ENCODE results near the gene CA4. TPM values are rescaled to one million over a fixed set of nuclear protein-coding genes. Genes with fewer than 3 reads are reported as not detected.

CA4 gene
- total and polyA plus RNA-seq, 2 of the 8 experiments (the other 6 are each of a cell fraction or from before 2014, with no cell fraction given) = 3.6 to 4.2 TPM

DNA sequence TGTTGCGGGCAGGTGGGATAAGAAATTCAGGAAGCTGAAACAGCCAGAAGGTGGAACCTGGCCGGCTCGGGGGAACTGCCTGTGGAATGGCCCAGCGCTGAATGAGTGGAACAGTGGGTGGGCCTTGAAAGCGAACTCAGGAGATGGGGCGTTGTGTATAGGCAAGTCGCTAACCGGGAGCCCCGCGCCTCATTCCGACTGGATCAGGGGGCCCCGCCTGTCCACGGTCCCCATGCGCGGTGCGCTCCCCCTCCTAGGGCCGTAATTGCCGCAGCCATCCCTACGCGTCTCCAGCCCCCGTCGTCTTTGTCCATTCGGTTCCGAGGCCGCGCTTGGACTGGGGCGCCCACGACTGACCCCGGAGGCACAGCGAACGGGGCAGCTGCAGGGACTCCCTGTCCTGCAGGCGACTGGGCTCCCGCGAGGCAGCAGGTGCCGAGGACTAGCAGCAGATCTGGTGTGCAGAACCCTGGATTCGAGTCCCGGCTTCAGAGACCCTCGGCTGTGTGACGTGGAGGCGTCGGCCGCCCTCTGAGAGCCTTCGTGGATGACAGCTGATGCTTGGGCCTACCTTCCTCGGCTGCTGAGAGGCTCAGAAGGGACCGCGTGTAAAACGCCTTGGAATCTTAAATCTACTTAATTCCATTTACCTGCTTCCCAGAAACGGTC, 10.9 kb upstream of the CA4 start:
- Histone ChIP-seq H2BK120ac (replicated peaks; ENCODE audit: low read depth, low read length) (no peak overlapping the region), H2BK20ac (ENCODE audit: low read length) (no peak overlapping the region), H3K4me2 (ENCODE audit: insufficient read depth in 1 of 2, low read depth in 2 of 2, low read length in 2 of 2) (peak overlapping the region; percentile 73 to 80), H2AFZ (ENCODE audit: low read length) (no peak overlapping the region), H3K27ac (ENCODE audit: low read depth, low read length) (no peak overlapping the region), H3K4ac (replicated peaks; ENCODE audit: insufficient read length, low read depth, low read length) (no peak overlapping the region), H2BK12ac (ENCODE audit: low read depth, low read length) (no peak overlapping the region), H4K5ac (ENCODE audit: insufficient read length, low read depth, low read length) (no peak overlapping the region), H3K18ac (ENCODE audit: extremely low read depth, low read length) (no peak overlapping the region), H3K4me3 (ENCODE audit: extremely low read depth in 1 of 4, insufficient read depth in 2 of 4, low read depth in 3 of 4, low read length in 4 of 4) (peak overlapping the region; percentile 17 to 54 (median 22); a peak in 6 of 8 replicates), H4K20me1 (replicated peaks in 1 of 2; ENCODE audit: control insufficient read depth in 1 of 2, insufficient read depth in 2 of 2, low read length in 2 of 2) (peaks cover 2 to 8% of the 10 kb centered on the region in 2 experiments), H3K27me3 (replicated peaks in 1 of 4; ENCODE audit: control insufficient read depth in 3 of 4, extremely low read depth in 1 of 4, insufficient read depth in 3 of 4, low read length in 3 of 4) (peaks cover 45 to 75% (median 68%) of the 10 kb centered on the region in 4 experiments), H3K79me2 (ENCODE audit: control insufficient read depth in 1 of 2, insufficient read depth in 2 of 2, low read length in 2 of 2) (no peaks in the 10 kb centered on the region), H3K23me2 (ENCODE audit: low read depth, low read length) (peaks cover 16% of the 10 kb centered on the region; the same call in 1 of the 2 replicates), H2BK5ac (ENCODE audit: low read depth, low read length) (no peak overlapping the region), H2BK15ac (ENCODE audit: low read length) (no peak overlapping the region), H4K91ac (replicated peaks; ENCODE audit: insufficient read length, low read length) (no peak overlapping the region), H2AK5ac (ENCODE audit: low read depth, low read length) (no peak overlapping the region), H3K9me3 (ENCODE audit: insufficient read depth in 2 of 2, low read depth in 1 of 2, low read length in 1 of 2) (no peaks in the 10 kb centered on the region), H3K23ac (ENCODE audit: insufficient read length) (no peak overlapping the region), H3K36me3 (ENCODE audit: control insufficient read depth in 2 of 4, insufficient read depth in 4 of 4, low read length in 3 of 4) (no peaks in the 10 kb centered on the region; a peak in 1 of 8 replicates), H4K8ac (ENCODE audit: extremely low read depth, insufficient read depth, low read length) (peak overlapping the region; percentile 32), H3K56ac (replicated peaks; ENCODE audit: insufficient read length, low read depth, low read length) (no peak overlapping the region), H3K79me1 (ENCODE audit: low read depth, low read length) (no peaks in the 10 kb centered on the region), H3K9ac (replicated peaks in 1 of 4; ENCODE audit: extremely low read depth in 1 of 4, low read depth in 3 of 4, low read length in 3 of 4) (no peak overlapping the region), H3K4me1 (replicated peaks in 1 of 4; ENCODE audit: control insufficient read depth in 3 of 4, insufficient read depth in 4 of 4, low read length in 3 of 4) (peaks cover 0 to 28% (median 18%) of the 10 kb centered on the region in 4 experiments; a peak in 6 of 7 replicates), H3K14ac (ENCODE audit: insufficient read length) (no peak overlapping the region)
- CTCF ChIA-PET (ENCODE audit: partially characterized antibody) = interaction anchor here (1.8 to 10.2 kb wide), 6 partner anchors 8 to 32 kb away, joined by 5 to 148 read pairs (median 22); partner anchors contain the start of gene CA4
- FAIRE-seq (no peak), DNase-seq (ENCODE audit: low read depth in 1 of 2, low spot score in 2 of 2) (peak in 1 of 2 experiments; percentile 54)
- WGBS, 2 experiments (ENCODE audit: extremely low coverage in 1 of 2, insufficient coverage in 1 of 2, insufficient read length in 1 of 2, insufficient replicate concordance in 2 of 2, low coverage in 1 of 2, low lambda C conversion rate in 2 of 2, missing lambda C conversion rate in 1 of 2) = 26% methylated on average over 44 of the region's 48 CpGs; no CpG with 5 or more reads in 1 of the 2 experiments
- POLR2A ChIA-PET (ENCODE audit: partially characterized antibody) = interaction anchor here (1.0 to 2.5 kb wide), 2 partner anchors 11 to 21 kb away, joined by 3 to 13 read pairs; partner anchors contain the start of gene CA4
- TF ChIP-seq JUN (IDR thresholded peaks at IDR 0.05; ENCODE audit: low read depth, low read length) = no peak
- TF ChIP-seq CEBPB (IDR thresholded peaks at IDR 0.05; ENCODE audit: low read depth, low read length) = no peak
- TF ChIP-seq TCF12 (IDR thresholded peaks at IDR 0.05; ENCODE audit: low read depth, low read length) = no peak
- peak; percentile 91 for TF ChIP-seq SUZ12 (IDR thresholded peaks at IDR 0.05; ENCODE audit: low read length)
- no peak for TF ChIP-seq BCL11A (IDR thresholded peaks at IDR 0.05; ENCODE audit: low read depth in 2 of 2, low read length in 2 of 2)
- TF ChIP-seq GTF2F1 (IDR thresholded peaks at IDR 0.05; ENCODE audit: borderline replicate concordance, low read depth, low read length) = no peak
- TF ChIP-seq CHD2 (IDR thresholded peaks at IDR 0.05; ENCODE audit: low read length) = no peak
- no peak for TF ChIP-seq EGR1 (IDR thresholded peaks at IDR 0.05; ENCODE audit: borderline replicate concordance, low read depth, low read length)
- TF ChIP-seq EZH2 (IDR thresholded peaks at IDR 0.05; ENCODE audit: low read depth, low read length, severe bottlenecking) = peak; percentile 86
- no peak for TF ChIP-seq RXRA (IDR thresholded peaks at IDR 0.05; ENCODE audit: insufficient read depth, low read depth, low read length)
- TF ChIP-seq TEAD4 (IDR thresholded peaks at IDR 0.05; ENCODE audit: low read depth, low read length) = no peak
- no peak for TF ChIP-seq RAD21 (IDR thresholded peaks at IDR 0.05 in 1 of 2, conservative IDR thresholded peaks at IDR 0.05 in 1 of 2; ENCODE audit: low read depth in 2 of 2, low read length in 2 of 2)
- no peak for TF ChIP-seq JUND (IDR thresholded peaks at IDR 0.05; ENCODE audit: low read length)
